Activated CD4-positive, alpha-beta T cell treated with anti-CD3 and anti-CD28 coated beads for 36 hours (primary cell): ENCODE results near the gene MT2A. TPM values are rescaled to one million over a fixed set of nuclear protein-coding genes. Genes with fewer than 3 reads are reported as not detected.

Source experiments
- ATAC-seq: fragments of 200-7000 bp; cut with Tn5 transposase; one replicate; pipeline ENCODE4 v1.10.0; 2021; ENCODE audit warnings: mild to moderate bottlenecking, moderate library complexity
- CTCF ChIA-PET: fragments of 350-600 bp; sonication (Branson Sonifier 250); formaldehyde crosslinking; loops from one replicate; lab custom pipeline; 2021; ENCODE audit warnings: antibody characterized with exemption; lab: Charles Lee
- POLR2A ChIA-PET: fragments of 350-600 bp; sonication (Branson Sonifier 250); formaldehyde crosslinking; loops from one replicate; lab custom pipeline; 2021; ENCODE audit warnings: antibody characterized with exemption, inconsistent platforms; lab: Charles Lee
- DNase-seq: peaks from one replicate; pipeline ENCODE4 v3.0.0-alpha.2; 2020
- H3K27ac Mint-ChIP-seq: one replicate; pipeline ENCODE4 v1.8.0; 2021; ENCODE audit warnings: mixed read lengths
- H3K27me3 Mint-ChIP-seq: one replicate; pipeline ENCODE4 v1.8.0; 2021; ENCODE audit warnings: mixed read lengths
- H3K36me3 Mint-ChIP-seq: one replicate; pipeline ENCODE4 v1.8.0; 2021; ENCODE audit warnings: low read depth, mixed read lengths
- H3K4me1 Mint-ChIP-seq: one replicate; pipeline ENCODE4 v1.8.0; 2021; ENCODE audit warnings: mixed read lengths
- H3K4me3 Mint-ChIP-seq: one replicate; pipeline ENCODE4 v1.8.0; 2021; ENCODE audit warnings: mild to moderate bottlenecking, moderate library complexity, mixed read lengths
- H3K9me3 Mint-ChIP-seq: one replicate; pipeline ENCODE4 v1.8.0; 2021; ENCODE audit warnings: low read depth, mixed read lengths
- intact Hi-C, 2 experiments: fragments of 100-400 bp; cut with DNase I in 1 of 2; cut with micrococcal nuclease in 1 of 2; formaldehyde crosslinking; loops; one replicate each; pipeline versions ENCODE4 v1.14.2 to v1.15.1; 2022 to 2024; cut with DNase I, micrococcal nuclease
- total RNA-seq, 2 experiments: library from RNA; stranded (reverse); gene quantifications; one replicate each; pipeline ENCODE4 v1.2.3, GENCODE V29; 2021

The MT2A gene
- total RNA-seq, 2 experiments from 2014 or later = 114 to 380 TPM

- ATAC-seq = no peak
Observed at GRCh38 chr16:56635441-56635967, 27.1 kb downstream of the MT2A start.

DNA sequence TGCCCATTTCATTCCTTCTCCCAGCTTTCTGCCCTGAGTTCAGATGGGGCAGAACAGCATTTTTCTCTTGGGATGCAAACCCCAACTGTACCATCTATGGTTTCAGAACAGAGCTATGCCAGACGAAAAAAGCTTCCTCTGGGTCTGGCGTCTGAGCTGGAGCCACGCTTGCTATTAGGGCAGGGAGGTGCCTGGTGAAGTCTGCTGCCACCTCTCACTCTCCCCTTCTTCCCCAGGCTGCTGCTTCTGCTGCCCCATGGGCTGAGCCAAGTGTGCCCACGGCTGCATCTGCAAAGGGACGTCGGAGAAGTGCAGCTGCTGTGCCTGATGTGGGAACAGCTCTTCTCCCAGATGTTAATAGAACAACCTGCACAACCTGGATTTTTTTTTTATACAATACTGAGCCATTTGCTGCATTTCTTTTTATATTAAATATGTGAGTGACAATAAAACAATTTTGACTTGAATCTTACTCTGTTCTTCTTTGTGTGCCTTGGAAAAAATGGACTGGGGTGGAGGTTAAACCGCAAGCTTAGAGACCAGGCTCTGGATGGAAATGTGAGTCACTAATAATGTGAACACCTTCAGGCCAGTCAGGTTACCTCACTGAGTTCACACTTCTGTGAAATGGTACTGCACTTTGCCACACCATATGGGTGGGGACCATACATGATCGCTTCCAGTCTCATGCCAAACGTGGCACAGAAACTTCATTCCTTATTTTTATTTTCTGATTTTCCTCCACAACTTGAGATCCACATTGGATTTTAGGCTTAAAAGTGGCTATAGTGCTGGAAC lies 28.4 kb downstream of the MT2A start:
- H3K4me3 Mint-ChIP-seq = no peak overlapping the region
- no peaks in the 10 kb centered on the region for H3K9me3 Mint-ChIP-seq
- ChIA-PET POLR2A (interaction anchor here (0.6 kb wide), 1 partner anchor 14 kb away, joined by 3 read pairs; no protein-coding TSS in a partner anchor), CTCF (no interaction called here)
- H3K4me1 Mint-ChIP-seq = peaks cover 22% of the 10 kb centered on the region
- no peaks in the 10 kb centered on the region for H3K36me3 Mint-ChIP-seq
- no peak overlapping the region for H3K27ac Mint-ChIP-seq
- ATAC-seq (no peak), DNase-seq (no peak)
- intact Hi-C loops = no loop called here
- H3K27me3 Mint-ChIP-seq = peaks cover 79% of the 10 kb centered on the region

More at GRCh38 chr16:56635441-56635967, 27.1 kb downstream of the MT2A start:
- Mint-ChIP-seq H3K4me3 (peak overlapping the region; percentile 55), H3K27me3 (peaks cover 82% of the 10 kb centered on the region), H3K4me1 (peaks cover 24% of the 10 kb centered on the region), H3K9me3 (no peaks in the 10 kb centered on the region), H3K27ac (no peak overlapping the region), H3K36me3 (no peaks in the 10 kb centered on the region)
- POLR2A ChIA-PET = no interaction called here
- CTCF ChIA-PET = no interaction called here
- DNase-seq = peak; percentile 44
- intact Hi-C loops = no loop called here

DNA sequence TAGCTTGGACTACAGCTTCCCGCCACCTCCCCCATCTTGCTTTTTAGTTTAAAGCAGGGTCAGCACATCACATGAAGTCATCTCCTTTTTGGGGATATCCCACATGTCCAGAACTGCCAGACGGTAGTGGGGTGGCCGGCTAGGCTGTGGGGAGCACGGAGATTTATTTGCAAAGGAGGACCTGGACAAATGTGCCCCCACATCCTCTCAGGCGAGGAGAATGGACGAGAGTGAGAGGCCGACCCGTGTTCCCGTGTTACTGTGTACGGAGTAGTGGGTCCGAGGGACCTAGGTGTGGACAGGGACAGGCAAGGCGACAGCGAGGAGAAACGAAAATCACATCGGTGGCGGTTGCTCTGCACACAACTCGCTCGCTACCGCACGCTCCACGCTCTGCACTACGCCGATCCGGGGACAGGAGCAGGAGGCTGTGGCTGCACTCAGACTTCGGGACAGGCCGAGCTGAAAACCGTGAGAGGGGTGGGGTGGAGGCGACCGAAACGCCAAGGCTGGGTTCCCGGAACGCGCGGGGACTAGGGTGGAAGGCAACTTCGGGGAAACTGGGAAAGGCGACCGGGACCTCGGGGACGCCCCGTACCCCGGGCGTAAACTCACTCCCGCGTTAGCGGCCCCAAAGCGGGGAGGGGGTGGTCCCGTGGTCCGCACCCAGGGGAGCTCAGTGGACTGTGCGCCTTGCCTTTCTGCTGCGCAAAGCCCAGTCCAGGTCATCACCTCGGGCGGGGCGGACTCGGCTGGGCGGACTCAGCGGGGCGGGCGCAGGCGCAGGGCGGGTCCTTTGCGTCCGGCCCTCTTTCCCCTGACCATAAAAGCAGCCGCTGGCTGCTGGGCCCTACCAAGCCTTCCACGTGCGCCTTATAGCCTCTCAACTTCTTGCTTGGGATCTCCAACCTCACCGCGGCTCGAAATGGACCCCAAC lies 29.7 kb downstream of the MT2A start, which contains the start of gene MT1A:
Gene MT1A, plus strand, starts transcription at position 853 of the 937 bp plus-strand sequence. Its CDS starts 73 bp downstream, at position 926.
- ATAC-seq = peak; percentile 43
- ChIA-PET CTCF (interaction anchor here (0.8 kb wide), 1 partner anchor 62 kb away, joined by 3 read pairs; no protein-coding TSS in a partner anchor), POLR2A (no interaction called here)
- Mint-ChIP-seq H3K9me3 (no peaks in the 10 kb centered on the region), H3K27ac (no peak within 1 kb of the TSS), H3K36me3 (no peaks in the 10 kb centered on the region), H3K4me3 (peak within 1 kb of the TSS; percentile 59), H3K4me1 (peaks cover 25% of the 10 kb centered on the region), H3K27me3 (peaks cover 71% of the 10 kb centered on the region)
- DNase-seq = peak; percentile 52
- intact Hi-C loops = no loop called here

- intact Hi-C loops = no loop called here
- no peak overlapping the region for H3K27ac Mint-ChIP-seq
- peaks cover 34% of the 10 kb centered on the region for H3K4me1 Mint-ChIP-seq
- no peak for ATAC-seq
- no peak for DNase-seq
- ChIA-PET CTCF (no interaction called here), POLR2A (no interaction called here)
- H3K9me3 Mint-ChIP-seq = no peaks in the 10 kb centered on the region
- H3K36me3 Mint-ChIP-seq = no peaks in the 10 kb centered on the region
- H3K27me3 Mint-ChIP-seq = peaks cover 63% of the 10 kb centered on the region
- H3K4me3 Mint-ChIP-seq = no peak overlapping the region
Observed at GRCh38 chr16:56639045-56639444, 30.7 kb downstream of the MT2A start.

- POLR2A ChIA-PET = interaction anchor here (0.5 kb wide), 1 partner anchor 22 kb away, joined by 6 read pairs; no protein-coding TSS in a partner anchor
- ATAC-seq = no peak
- no peak overlapping the region for H3K4me3 Mint-ChIP-seq
- H3K27me3 Mint-ChIP-seq = peaks cover 54% of the 10 kb centered on the region
- no peak overlapping the region for H3K27ac Mint-ChIP-seq
- H3K4me1 Mint-ChIP-seq = peaks cover 33% of the 10 kb centered on the region
- CTCF ChIA-PET = interaction anchor here (1.0 kb wide), 1 partner anchor 62 kb away, joined by 3 read pairs; no protein-coding TSS in a partner anchor
- no peaks in the 10 kb centered on the region for H3K36me3 Mint-ChIP-seq
- intact Hi-C loops = loop anchor here in 1 of 2 experiments (5.0 kb wide), 1 partner anchor 63 kb away; no protein-coding TSS in a partner anchor
- no peaks in the 10 kb centered on the region for H3K9me3 Mint-ChIP-seq
- no peak for DNase-seq
Observed at GRCh38 chr16:56640076-56640475, 31.7 kb downstream of the MT2A start.

DNA sequence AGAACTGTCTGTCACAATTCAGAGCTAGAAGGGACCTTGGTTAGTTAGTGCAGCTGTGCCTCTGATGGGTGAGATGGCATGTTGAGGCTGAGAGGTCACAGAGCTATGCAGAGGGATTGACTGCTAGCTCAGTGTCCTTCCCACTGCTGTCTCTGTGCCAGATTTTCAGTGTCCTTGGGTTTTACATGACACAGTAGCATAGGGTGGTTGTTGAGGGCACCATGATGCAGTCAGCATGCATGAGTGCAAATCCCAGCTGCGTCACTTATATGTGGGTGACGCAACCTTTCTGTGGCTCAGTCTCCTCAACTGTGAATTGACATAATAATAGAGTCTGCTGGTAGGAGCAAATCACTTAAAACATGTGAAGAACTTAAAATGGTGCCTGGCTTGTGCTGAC lies 32.8 kb downstream of the MT2A start:
- Mint-ChIP-seq H3K4me1 (peaks cover 26% of the 10 kb centered on the region), H3K27me3 (peaks cover 50% of the 10 kb centered on the region), H3K4me3 (no peak overlapping the region), H3K9me3 (no peaks in the 10 kb centered on the region), H3K27ac (no peak overlapping the region), H3K36me3 (no peaks in the 10 kb centered on the region)
- ChIA-PET CTCF (interaction anchor here (1.5 to 1.8 kb wide), 2 partner anchors 11 to 16 kb away, joined by 6 to 8 read pairs; partner anchors contain the start of gene MT1E), POLR2A (interaction anchor here (0.6 kb wide), 1 partner anchor 203 kb away, joined by 4 read pairs; no protein-coding TSS in a partner anchor)
- intact Hi-C loops = loop anchor here in 1 of 2 experiments (5.0 kb wide), 1 partner anchor 64 kb away; no protein-coding TSS in a partner anchor
- ATAC-seq = no peak
- DNase-seq = no peak

DNA sequence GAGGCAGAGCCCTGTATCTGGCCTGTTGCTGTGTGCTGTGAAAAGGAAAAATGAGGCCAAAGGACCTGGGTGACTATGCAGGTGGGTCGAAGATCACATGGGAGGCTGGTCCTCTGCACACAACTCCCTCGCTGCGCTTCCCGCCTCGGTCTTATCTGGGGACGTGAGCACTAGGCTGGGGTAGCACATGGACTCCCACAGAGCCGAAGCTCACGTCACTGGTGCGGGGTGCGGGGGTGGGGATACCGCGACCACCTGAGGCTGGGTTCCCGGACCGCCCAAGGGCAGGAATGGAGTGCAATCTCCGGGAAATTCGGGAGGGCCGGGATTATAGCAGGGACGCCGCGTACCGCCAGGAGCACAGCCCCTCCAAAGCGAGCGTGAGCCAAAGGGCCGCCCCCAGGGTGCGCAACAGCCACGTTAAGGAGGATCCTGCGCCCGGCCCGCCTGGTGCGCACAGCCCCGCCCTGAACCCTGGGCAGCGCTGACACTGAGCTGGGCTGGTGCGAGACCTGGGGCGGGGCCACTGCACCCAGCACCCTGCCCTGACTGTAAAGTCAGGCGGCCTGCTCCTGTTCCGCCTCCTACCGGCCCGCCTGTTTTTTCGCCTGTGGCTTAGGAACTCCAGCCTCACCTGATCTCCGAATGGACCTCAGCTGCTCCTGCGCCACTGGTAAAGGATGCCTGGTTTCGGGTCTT lies 34.8 kb downstream of the MT2A start:
- ATAC-seq (peak; percentile 100), DNase-seq (peak; percentile 90)
- Mint-ChIP-seq H3K4me1 (peaks cover 20% of the 10 kb centered on the region), H3K9me3 (no peaks in the 10 kb centered on the region), H3K4me3 (peak overlapping the region; percentile 39), H3K27me3 (peaks cover 43% of the 10 kb centered on the region), H3K27ac (peak overlapping the region; percentile 39), H3K36me3 (no peaks in the 10 kb centered on the region)
- intact Hi-C loops = loop anchor here (1.0 to 5.0 kb wide), 9 partner anchors 14 to 66 kb away; partner anchors contain the start of genes MT1F (in 2 of the 2), MT1X (in 2 of the 2), MT2A (in 2 of the 2) and MT1E (in 1 of the 2)
- ChIA-PET CTCF (interaction anchor here (0.6 to 1.6 kb wide), 9 partner anchors 10 to 59 kb away, joined by 3 to 8 read pairs (median 4); no protein-coding TSS in a partner anchor), POLR2A (interaction anchor here (0.7 to 1.0 kb wide), 3 partner anchors 15 to 35 kb away, joined by 3 to 5 read pairs (median 3); partner anchors contain the start of genes MT1E, MT1F and MT2A)

- Mint-ChIP-seq H3K36me3 (no peaks in the 10 kb centered on the region), H3K4me3 (peak overlapping the region; percentile 39), H3K4me1 (peaks cover 20% of the 10 kb centered on the region), H3K9me3 (no peaks in the 10 kb centered on the region), H3K27ac (no peak overlapping the region), H3K27me3 (peaks cover 43% of the 10 kb centered on the region)
- no peak for ATAC-seq
- POLR2A ChIA-PET = interaction anchor here (0.6 to 1.0 kb wide), 5 partner anchors 14 to 36 kb away, joined by 3 to 5 read pairs (median 4); partner anchors contain the start of genes MT1E, MT1F and MT2A
- no peak for DNase-seq
- intact Hi-C loops = loop anchor here (1.0 to 5.0 kb wide), 9 partner anchors 13 to 67 kb away; partner anchors contain the start of genes MT1F (in 2 of the 2), MT1X (in 2 of the 2), MT2A (in 2 of the 2) and MT1E (in 1 of the 2)
- CTCF ChIA-PET = interaction anchor here (0.8 to 1.6 kb wide), 7 partner anchors 10 to 59 kb away, joined by 3 to 8 read pairs (median 4); no protein-coding TSS in a partner anchor
Observed at GRCh38 chr16:56643833-56644232, 35.4 kb downstream of the MT2A start.

- ChIA-PET CTCF (interaction anchor here (1.5 to 2.6 kb wide), 2 partner anchors 45 to 68 kb away, joined by 3 to 7 read pairs; no protein-coding TSS in a partner anchor), POLR2A (no interaction called here)
- intact Hi-C loops = no loop called here
- Mint-ChIP-seq H3K27me3 (peaks cover 37% of the 10 kb centered on the region), H3K4me3 (no peak overlapping the region), H3K27ac (no peak overlapping the region), H3K36me3 (no peaks in the 10 kb centered on the region), H3K9me3 (no peaks in the 10 kb centered on the region), H3K4me1 (peaks cover 20% of the 10 kb centered on the region)
- DNase-seq (no peak), ATAC-seq (no peak)
Observed at GRCh38 chr16:56645311-56645710, 36.9 kb downstream of the MT2A start.

GRCh38 chr16:56645838-56646237 lies 37.5 kb downstream of the MT2A start:
- Mint-ChIP-seq H3K27me3 (peaks cover 32% of the 10 kb centered on the region), H3K4me3 (no peak overlapping the region), H3K4me1 (peaks cover 20% of the 10 kb centered on the region), H3K9me3 (no peaks in the 10 kb centered on the region), H3K36me3 (no peaks in the 10 kb centered on the region), H3K27ac (no peak overlapping the region)
- ChIA-PET POLR2A (interaction anchor here (0.7 kb wide), 1 partner anchor 143 kb away, joined by 3 read pairs; no protein-coding TSS in a partner anchor), CTCF (interaction anchor here (1.5 to 2.6 kb wide), 2 partner anchors 45 to 69 kb away, joined by 3 to 7 read pairs; no protein-coding TSS in a partner anchor)
- intact Hi-C loops = no loop called here
- DNase-seq (no peak), ATAC-seq (no peak)
